Measurements from ENCODE around the gene NIPAL3. TPM values are rescaled to one million over a fixed set of nuclear protein-coding genes. Genes with fewer than 3 reads are reported as not detected.

The NIPAL3 gene
- total RNA-seq, 4 donors from 2014 or later = 18.3 to 31.1 (median 26.6) TPM

DNA sequence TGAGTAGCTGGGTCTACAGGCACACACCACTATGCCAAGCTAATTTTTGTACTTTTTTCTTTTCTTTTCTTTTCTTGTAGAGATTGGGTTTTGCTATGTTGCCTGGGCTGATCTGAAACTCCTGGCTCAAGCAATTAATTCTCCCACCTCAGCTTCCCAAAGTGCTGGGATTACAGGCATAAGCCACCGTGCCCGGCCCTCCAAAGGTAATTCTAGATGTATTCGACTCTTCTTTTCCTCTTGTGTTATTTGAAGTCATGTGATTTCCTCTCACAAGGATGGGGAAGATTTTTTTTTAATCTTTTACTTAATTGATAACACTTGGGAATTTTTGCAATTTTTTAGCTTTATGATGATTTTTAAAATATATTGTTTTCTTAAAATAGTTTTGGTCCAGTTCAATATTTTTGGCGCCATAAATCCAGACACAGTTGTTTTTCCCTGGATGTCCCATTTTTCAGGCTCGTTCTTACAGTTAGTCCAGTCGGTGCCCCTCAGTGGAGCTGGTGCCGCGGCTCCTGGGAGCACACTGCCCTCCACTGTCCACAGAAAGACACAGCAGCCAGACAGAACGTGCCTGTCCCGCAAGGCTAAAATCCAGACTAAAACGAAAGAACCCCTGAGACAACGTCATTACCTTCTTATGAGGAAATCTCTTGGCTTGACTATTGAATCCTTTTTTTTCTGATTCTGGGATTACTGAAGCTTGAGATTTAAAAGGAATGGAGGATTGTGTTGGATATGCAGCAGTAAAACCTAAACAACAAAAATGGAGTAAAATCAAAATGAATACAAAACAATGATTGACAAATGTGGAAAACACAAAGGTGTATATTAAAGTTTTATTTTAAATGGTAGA, 24.4 kb upstream of the NIPAL3 start:
- Histone ChIP-seq H3K4me1 (peaks cover 0 to 17% (median 15%) of the 10 kb centered on the region in 4 donors), H3K27ac (replicated peaks in 1 of 4) (peak overlapping the region; percentile 78 to 84 (median 82)), H3K27me3 (no peaks in the 10 kb centered on the region), H3K36me3 (peaks cover 0 to 23% (median 0%) of the 10 kb centered on the region in 4 donors), H3K9me3 (no peaks in the 10 kb centered on the region), H3K4me3 (peak overlapping the region; percentile 12 to 34 (median 24))
- 12% methylated on average over 12 of the region's 12 CpGs for WGBS
- DNase-seq (ENCODE audit: extremely low spot score) = peak; percentile 92
- intact Hi-C loops (cut with DNase I) = no loop called here
- peak; percentile 3 to 41 for TF ChIP-seq POLR2AphosphoS5 (IDR thresholded peaks at IDR 0.05)
- no peak for TF ChIP-seq POLR2A (IDR thresholded peaks at IDR 0.05; ENCODE audit: low read depth)
- TF ChIP-seq, protein P1, sequence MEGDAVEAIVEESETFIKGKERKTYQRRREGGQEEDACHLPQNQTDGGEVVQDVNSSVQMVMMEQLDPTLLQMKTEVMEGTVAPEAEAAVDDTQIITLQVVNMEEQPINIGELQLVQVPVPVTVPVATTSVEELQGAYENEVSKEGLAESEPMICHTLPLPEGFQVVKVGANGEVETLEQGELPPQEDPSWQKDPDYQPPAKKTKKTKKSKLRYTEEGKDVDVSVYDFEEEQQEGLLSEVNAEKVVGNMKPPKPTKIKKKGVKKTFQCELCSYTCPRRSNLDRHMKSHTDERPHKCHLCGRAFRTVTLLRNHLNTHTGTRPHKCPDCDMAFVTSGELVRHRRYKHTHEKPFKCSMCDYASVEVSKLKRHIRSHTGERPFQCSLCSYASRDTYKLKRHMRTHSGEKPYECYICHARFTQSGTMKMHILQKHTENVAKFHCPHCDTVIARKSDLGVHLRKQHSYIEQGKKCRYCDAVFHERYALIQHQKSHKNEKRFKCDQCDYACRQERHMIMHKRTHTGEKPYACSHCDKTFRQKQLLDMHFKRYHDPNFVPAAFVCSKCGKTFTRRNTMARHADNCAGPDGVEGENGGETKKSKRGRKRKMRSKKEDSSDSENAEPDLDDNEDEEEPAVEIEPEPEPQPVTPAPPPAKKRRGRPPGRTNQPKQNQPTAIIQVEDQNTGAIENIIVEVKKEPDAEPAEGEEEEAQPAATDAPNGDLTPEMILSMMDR (IDR thresholded peaks at IDR 0.05) = peak; percentile 95 to 97 (median 96)
- no peak for TF ChIP-seq EP300 (IDR thresholded peaks at IDR 0.05)

DNA sequence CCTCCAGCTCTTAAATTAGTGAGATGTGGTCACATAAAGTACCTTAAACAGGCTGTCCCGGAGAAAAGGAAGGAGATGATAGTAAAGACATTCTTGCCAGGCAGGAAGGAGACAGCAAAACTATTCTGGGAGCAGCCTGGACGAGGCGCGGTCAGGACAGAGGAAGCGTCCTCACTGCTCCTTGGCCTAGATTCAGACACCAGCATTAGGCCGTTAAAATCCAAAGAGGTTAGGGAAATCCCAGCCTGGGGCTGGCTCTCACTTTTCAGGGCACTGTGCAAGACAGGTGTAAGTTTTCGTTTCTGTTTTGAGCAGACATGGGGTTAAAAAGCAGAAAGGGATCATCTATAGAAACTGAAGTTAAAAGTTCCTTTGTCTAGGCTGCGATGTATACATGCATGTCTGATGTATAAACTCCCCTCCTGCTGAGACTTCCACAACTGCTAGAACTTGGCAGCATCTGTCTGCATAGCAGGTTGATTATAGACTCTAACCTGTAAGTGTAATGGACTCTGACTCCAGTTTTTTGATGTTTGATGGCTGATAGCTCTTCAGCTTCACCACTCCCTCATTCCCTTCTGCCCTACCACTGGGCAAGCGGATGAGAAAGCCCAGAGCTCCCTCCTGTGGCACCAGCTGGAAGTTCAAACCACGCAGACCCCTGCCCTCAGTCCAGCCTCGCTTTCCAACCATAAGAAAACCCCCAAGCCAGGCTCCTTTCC, 23.6 kb upstream of the NIPAL3 start:
- WGBS = 26% methylated on average over 11 of the region's 11 CpGs

DNA sequence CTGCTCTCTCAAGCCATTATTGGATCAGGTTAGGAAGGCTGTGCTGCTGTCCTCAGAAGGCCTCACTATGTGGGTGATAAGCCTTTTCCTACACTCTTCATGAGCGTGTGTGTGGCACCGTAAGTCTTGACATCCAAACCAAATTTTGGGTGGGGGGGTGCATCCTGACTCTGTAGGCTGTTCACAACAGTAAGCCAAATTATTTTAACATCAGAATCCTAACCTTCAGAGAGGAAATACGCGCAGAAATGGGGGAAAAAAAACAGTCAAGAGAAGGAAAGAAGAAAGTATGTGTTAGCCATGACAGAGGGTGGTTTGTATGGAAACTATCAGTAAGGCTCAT, 23.0 kb upstream of the NIPAL3 start:
- no peak for DNase-seq (ENCODE audit: extremely low spot score)
- peaks cover 0 to 17% (median 15%) of the 10 kb centered on the region in 4 donors for H3K4me1 ChIP-seq
- H3K36me3 ChIP-seq = peaks cover 0 to 19% (median 0%) of the 10 kb centered on the region in 4 donors
- peak overlapping the region; percentile 78 to 84 (median 82) for H3K27ac ChIP-seq (replicated peaks in 1 of 4)
- intact Hi-C loops (cut with DNase I) = loop anchor here (1.0 kb wide), 1 partner anchor 193 kb away; no protein-coding TSS in a partner anchor
- WGBS = 86% methylated on average over 4 of the region's 4 CpGs
- H3K9me3 ChIP-seq = no peaks in the 10 kb centered on the region
- H3K4me3 ChIP-seq = no peak overlapping the region
- H3K27me3 ChIP-seq = no peaks in the 10 kb centered on the region
- TF ChIP-seq EP300 (IDR thresholded peaks at IDR 0.05) (no peak), POLR2AphosphoS5 (IDR thresholded peaks at IDR 0.05) (no peak), POLR2A (IDR thresholded peaks at IDR 0.05; ENCODE audit: low read depth) (no peak)
- TF ChIP-seq, protein P1 (IDR thresholded peaks at IDR 0.05) = no peak

More for the DNA sequence above, 23.6 kb upstream of the NIPAL3 start:
- intact Hi-C loops (cut with DNase I) = loop anchor here (1.0 kb wide), 1 partner anchor 193 kb away; no protein-coding TSS in a partner anchor
- peaks cover 0 to 22% (median 0%) of the 10 kb centered on the region in 4 donors for H3K36me3 ChIP-seq
- no peaks in the 10 kb centered on the region for H3K9me3 ChIP-seq
- peaks cover 0 to 17% (median 15%) of the 10 kb centered on the region in 4 donors for H3K4me1 ChIP-seq
- TF ChIP-seq, protein P1 (IDR thresholded peaks at IDR 0.05) = peak; percentile 80 to 81 (median 81)
- TF ChIP-seq POLR2AphosphoS5 (IDR thresholded peaks at IDR 0.05) (peak in 1 of 2 donors; percentile 41), POLR2A (IDR thresholded peaks at IDR 0.05; ENCODE audit: low read depth) (no peak)
- no peaks in the 10 kb centered on the region for H3K27me3 ChIP-seq
- peak overlapping the region; percentile 78 to 84 (median 82) for H3K27ac ChIP-seq (replicated peaks in 1 of 4)
- H3K4me3 ChIP-seq = peak overlapping the region; percentile 12 to 34 (median 24)
- DNase-seq (ENCODE audit: extremely low spot score) = peak; percentile 92

DNA sequence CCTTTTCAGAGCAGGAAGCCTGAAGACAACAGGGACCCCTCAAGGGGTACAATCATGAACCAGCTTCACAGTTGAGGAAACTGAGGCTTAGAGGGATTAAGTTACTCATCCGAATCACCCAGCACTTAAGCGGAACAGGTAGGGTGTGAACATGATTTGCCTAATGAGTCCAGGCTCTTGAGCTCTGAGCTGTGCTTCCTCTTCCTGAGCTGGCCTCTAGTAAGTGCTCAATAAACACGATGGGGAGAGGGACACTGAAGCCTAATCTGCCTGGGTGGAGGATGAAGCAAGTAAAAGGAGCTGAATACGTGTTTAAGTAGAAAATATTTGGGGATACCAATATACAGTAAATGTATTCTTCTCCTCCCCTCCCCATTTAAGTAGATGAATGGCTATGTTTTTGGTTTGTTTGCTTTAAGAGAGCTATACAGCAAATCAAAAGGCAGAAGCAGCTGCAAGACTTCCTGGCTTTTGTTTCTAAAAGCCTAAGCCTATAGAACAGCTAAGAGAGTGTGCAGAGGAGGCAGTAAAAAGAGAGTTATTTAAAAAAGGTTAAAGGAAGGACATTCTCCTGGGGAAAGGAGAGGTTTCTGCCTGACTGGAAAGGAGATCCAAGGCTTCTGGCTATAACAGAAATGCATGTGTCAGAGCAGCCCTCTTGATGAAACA, 22.5 kb upstream of the NIPAL3 start:
- peak; percentile 17 for DNase-seq (ENCODE audit: extremely low spot score)
- peak overlapping the region in 3 of 4 donors; percentile 78 to 84 (median 81) for H3K27ac ChIP-seq (replicated peaks in 1 of 4)
- WGBS = 79% methylated on average over 4 of the region's 4 CpGs
- H3K4me1 ChIP-seq = peaks cover 0 to 17% (median 15%) of the 10 kb centered on the region in 4 donors
- H3K4me3 ChIP-seq = no peak overlapping the region
- peaks cover 0 to 14% (median 0%) of the 10 kb centered on the region in 4 donors for H3K36me3 ChIP-seq
- TF ChIP-seq EP300 (IDR thresholded peaks at IDR 0.05) (no peak), POLR2AphosphoS5 (IDR thresholded peaks at IDR 0.05) (no peak), POLR2A (IDR thresholded peaks at IDR 0.05; ENCODE audit: low read depth) (no peak)
- TF ChIP-seq, protein P1 (IDR thresholded peaks at IDR 0.05) = no peak
- intact Hi-C loops (cut with DNase I) = loop anchor here (1.0 kb wide), 1 partner anchor 194 kb away; no protein-coding TSS in a partner anchor
- H3K27me3 ChIP-seq = no peaks in the 10 kb centered on the region
- no peaks in the 10 kb centered on the region for H3K9me3 ChIP-seq

Measured in esophagus muscularis mucosa (tissue), 4 donors.